Measurements from ENCODE around the gene ARHGEF25. TPM values are rescaled to one million over a fixed set of nuclear protein-coding genes. Genes with fewer than 3 reads are reported as not detected.
"Not testable (repeated sequence)": the region's sequence is repeated elsewhere in the genome, so short reads cannot be mapped to it uniquely, and the experiment has no call there.

ARHGEF25 gene
- total and polyA plus RNA-seq, 7 donors: 5.8 to 140 (median 99.4) TPM

DNA sequence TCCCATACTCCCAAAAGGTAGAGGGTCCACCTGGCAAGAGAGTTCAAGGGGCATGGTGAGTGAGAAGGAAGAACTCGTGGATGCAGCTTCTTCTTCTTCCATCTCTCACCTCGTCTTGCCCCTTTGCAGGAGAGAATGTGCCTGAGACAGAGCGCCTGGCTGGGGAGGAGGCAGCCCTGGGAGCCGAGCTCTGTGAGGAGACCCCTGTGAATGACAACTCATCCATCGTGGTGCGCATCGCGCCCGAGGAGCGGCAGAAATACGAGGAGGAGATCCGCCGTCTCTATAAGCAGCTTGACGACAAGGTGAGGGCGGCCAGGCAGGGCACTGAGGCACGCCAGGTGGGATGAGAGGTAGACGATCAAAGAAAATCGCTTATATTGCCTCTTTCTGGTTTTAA, 41.4 kb upstream of the ARHGEF25 start:
- Histone ChIP-seq H3K27me3 (peaks cover 0 to 3% (median 0%) of the 10 kb centered on the region in 3 donors), H3K36me3 (no peaks in the 10 kb centered on the region), H3K4me3 (no peak overlapping the region), H3K9me3 (no peaks in the 10 kb centered on the region), H3K27ac (no peak overlapping the region), H3K4me1 (no peaks in the 10 kb centered on the region)
- intact Hi-C loops (cut with DNase I): no loop called here
- TF ChIP-seq POLR2A (IDR thresholded peaks at IDR 0.05) (no peak), EP300 (IDR thresholded peaks at IDR 0.05) (no peak), POLR2AphosphoS5 (IDR thresholded peaks at IDR 0.05) (no peak)
- TF ChIP-seq, protein P1, sequence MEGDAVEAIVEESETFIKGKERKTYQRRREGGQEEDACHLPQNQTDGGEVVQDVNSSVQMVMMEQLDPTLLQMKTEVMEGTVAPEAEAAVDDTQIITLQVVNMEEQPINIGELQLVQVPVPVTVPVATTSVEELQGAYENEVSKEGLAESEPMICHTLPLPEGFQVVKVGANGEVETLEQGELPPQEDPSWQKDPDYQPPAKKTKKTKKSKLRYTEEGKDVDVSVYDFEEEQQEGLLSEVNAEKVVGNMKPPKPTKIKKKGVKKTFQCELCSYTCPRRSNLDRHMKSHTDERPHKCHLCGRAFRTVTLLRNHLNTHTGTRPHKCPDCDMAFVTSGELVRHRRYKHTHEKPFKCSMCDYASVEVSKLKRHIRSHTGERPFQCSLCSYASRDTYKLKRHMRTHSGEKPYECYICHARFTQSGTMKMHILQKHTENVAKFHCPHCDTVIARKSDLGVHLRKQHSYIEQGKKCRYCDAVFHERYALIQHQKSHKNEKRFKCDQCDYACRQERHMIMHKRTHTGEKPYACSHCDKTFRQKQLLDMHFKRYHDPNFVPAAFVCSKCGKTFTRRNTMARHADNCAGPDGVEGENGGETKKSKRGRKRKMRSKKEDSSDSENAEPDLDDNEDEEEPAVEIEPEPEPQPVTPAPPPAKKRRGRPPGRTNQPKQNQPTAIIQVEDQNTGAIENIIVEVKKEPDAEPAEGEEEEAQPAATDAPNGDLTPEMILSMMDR (IDR thresholded peaks at IDR 0.05): no peak
- WGBS, 2 donors: 87 to 91% methylated on average over 18 of the region's 18 CpGs
- no peak for DNase-seq

DNA sequence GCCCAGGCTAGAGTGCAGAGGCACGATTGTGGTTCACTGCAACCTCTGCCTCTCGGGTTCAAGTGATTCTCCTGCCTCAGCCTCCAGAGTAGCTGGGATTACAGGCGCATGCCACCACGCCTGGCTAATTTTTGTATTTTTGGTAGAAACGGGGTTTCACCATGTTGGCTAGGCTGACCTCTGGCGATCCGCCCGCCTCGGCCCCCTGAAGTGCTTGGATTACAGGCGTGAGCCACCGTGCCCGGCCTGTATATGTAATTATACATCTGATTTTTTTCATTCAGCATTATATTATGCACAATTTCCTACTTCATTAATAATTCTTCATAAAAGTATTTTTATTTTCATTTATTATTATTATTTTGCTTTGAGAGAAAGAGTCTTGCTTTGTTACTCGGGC, 40.8 kb upstream of the ARHGEF25 start:
- H3K4me3 ChIP-seq; DNase-seq; H3K27ac ChIP-seq; H3K9me3 ChIP-seq; H3K36me3 ChIP-seq; intact Hi-C loops (cut with DNase I); H3K4me1 ChIP-seq; H3K27me3 ChIP-seq: not testable (repeated sequence)
- 89 to 91% methylated on average over 13 of the region's 13 CpGs for WGBS, 2 donors

DNA sequence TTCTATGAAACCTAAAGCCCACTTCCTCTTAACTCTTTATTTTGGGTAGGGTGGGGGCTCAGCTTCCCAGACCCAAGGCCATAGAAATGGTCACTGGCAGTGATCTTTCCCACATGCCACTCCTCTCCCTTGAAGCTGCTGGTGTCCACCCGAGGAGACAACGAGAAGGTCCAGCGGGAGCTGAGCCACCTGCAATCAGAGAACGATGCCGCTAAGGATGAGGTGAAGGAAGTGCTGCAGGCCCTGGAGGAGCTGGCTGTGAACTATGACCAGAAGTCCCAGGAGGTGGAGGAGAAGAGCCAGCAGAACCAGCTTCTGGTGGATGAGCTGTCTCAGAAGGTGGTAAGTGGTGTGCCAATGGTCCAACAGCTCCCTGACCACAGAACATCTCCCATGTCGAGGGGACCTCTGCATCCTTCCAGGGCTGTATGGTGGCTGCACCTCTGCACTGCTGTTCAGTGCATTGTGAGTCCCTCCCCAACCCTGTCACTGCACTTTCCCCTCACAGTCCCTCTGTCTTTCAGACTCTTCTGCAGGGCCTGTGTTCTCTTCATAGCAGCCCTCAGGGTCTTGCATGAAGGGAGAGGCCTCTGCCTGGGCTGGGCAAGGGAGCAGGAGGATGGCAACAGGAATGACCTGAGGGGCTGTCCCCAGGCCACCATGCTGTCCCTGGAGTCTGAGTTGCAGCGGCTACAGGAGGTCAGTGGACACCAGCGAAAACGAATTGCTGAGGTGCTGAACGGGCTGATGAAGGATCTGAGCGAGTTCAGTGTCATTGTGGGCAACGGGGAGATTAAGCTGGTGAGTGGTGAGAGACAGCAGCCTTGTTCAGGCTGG, 39.1 kb upstream of the ARHGEF25 start:
- no peak for TF ChIP-seq POLR2A (IDR thresholded peaks at IDR 0.05)
- no peak for TF ChIP-seq EP300 (IDR thresholded peaks at IDR 0.05)
- no peak for TF ChIP-seq POLR2AphosphoS5 (IDR thresholded peaks at IDR 0.05)
- TF ChIP-seq, protein P1 (IDR thresholded peaks at IDR 0.05): no peak
- no peak overlapping the region for H3K4me3 ChIP-seq
- intact Hi-C loops (cut with DNase I): no loop called here
- peaks cover 0 to 3% (median 0%) of the 10 kb centered on the region in 3 donors for H3K27me3 ChIP-seq
- WGBS, 2 donors: 88 to 90% methylated on average over 12 of the region's 12 CpGs
- H3K9me3 ChIP-seq: no peaks in the 10 kb centered on the region
- H3K4me1 ChIP-seq: no peaks in the 10 kb centered on the region
- DNase-seq: no peak
- H3K36me3 ChIP-seq: no peaks in the 10 kb centered on the region
- H3K27ac ChIP-seq: no peak overlapping the region

DNA sequence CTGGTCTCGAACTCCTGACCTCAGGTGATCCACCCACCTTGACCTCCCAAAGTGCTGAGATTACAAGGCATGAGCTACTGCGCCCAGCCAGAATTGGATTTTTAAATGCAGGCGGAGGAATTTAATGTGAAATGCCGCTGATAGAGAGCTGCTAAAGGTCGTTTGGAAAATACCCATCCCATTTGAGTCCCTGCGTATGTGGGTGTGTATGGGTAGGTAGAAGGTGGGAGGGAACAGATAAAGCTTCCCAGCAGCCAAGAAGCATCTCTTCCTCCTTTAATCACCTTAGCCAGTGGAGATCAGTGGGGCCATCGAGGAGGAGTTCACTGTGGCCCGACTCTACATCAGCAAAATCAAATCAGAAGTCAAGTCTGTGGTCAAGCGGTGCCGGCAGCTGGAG, 36.4 kb upstream of the ARHGEF25 start:
- no peak overlapping the region for H3K4me3 ChIP-seq
- TF ChIP-seq POLR2A (IDR thresholded peaks at IDR 0.05): no peak
- TF ChIP-seq, protein P1 (IDR thresholded peaks at IDR 0.05): no peak
- TF ChIP-seq POLR2AphosphoS5 (IDR thresholded peaks at IDR 0.05): no peak
- no peak for TF ChIP-seq EP300 (IDR thresholded peaks at IDR 0.05)
- no peak for DNase-seq
- no peaks in the 10 kb centered on the region for H3K36me3 ChIP-seq
- H3K27ac ChIP-seq: no peak overlapping the region
- WGBS, 2 donors: 86% methylated on average over 10 of the region's 10 CpGs
- no peaks in the 10 kb centered on the region for H3K4me1 ChIP-seq
- intact Hi-C loops (cut with DNase I): no loop called here
- H3K27me3 ChIP-seq: no peaks in the 10 kb centered on the region
- H3K9me3 ChIP-seq: no peaks in the 10 kb centered on the region

DNA sequence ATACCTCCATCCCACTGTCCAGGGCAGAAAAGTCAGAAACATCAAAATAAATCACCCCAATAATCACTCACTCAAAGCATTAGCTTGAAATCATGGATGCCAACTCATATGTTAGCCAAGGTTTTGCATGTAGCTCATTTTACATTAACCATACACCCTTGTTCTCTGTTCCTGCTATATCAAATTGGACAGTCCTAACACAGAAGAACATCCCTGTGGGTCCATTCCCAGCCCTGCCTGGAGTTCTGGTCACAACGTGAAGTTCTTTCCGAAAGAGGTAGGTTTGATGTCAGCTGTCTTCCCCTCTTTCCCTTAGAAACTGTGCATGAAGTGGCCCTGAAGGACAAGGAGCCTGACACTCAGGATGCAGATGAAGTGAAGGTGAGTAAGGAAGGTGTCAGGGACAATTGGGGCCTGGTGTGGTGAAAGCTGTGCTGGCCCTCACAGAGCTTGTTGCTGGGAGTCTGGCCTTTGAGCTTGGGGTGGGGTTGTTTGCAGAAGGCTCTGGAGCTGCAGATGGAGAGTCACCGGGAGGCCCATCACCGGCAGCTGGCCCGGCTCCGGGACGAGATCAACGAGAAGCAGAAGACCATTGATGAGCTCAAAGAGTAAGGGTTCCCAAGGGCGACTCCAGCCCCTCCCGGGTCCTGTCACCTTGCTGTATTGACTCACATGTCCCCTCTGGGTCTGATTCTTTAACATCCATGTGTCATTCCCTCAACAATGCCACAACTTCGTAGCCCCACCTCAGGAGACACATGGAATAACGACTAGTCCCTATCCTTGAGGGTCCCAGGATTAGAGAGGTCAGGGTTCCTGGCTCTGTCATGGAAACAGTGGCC, 35.2 kb upstream of the ARHGEF25 start:
- Histone ChIP-seq H3K4me1 (no peaks in the 10 kb centered on the region), H3K4me3 (no peak overlapping the region), H3K9me3 (no peaks in the 10 kb centered on the region), H3K36me3 (no peaks in the 10 kb centered on the region), H3K27me3 (no peaks in the 10 kb centered on the region), H3K27ac (no peak overlapping the region)
- intact Hi-C loops (cut with DNase I): no loop called here
- TF ChIP-seq POLR2AphosphoS5 (IDR thresholded peaks at IDR 0.05): no peak
- TF ChIP-seq EP300 (IDR thresholded peaks at IDR 0.05): no peak
- TF ChIP-seq POLR2A (IDR thresholded peaks at IDR 0.05): no peak
- TF ChIP-seq, protein P1 (IDR thresholded peaks at IDR 0.05): no peak
- WGBS, 2 donors: 48 to 76% methylated on average over 12 of the region's 12 CpGs
- DNase-seq: no peak

Data from sigmoid colon (tissue), 7 donors.